WTC11 (cell line): ENCODE data around the gene GTSE1.

ENCODE experiments used
- CTCF ChIP-seq: fragments of 200-600 bp; IDR thresholded peaks from 2 replicates; pipeline ENCODE4 v1.8.0; 2022; ENCODE audit warnings: antibody characterized with exemption
- NR3C1 ChIP-seq: sonication (generic); formaldehyde crosslinking; conservative IDR thresholded peaks from 2 replicates; pipeline ENCODE4 v1.8.1; 2023; ENCODE audit warnings: low read depth, mild to moderate bottlenecking, missing genetic modification reagents
- PREB ChIP-seq: sonication (generic); formaldehyde crosslinking; IDR thresholded peaks from 2 replicates; pipeline ENCODE4 v1.8.1; 2022; ENCODE audit warnings: mild to moderate bottlenecking, missing genetic modification reagents, moderate library complexity, borderline replicate concordance
- ZNF263 ChIP-seq: sonication (generic); formaldehyde crosslinking; IDR thresholded peaks from 2 replicates; pipeline ENCODE4 v1.8.1; 2022; ENCODE audit warnings: low read depth, mild to moderate bottlenecking, moderate library complexity, missing genetic modification reagents
- ZNF281 ChIP-seq: sonication (generic); formaldehyde crosslinking; IDR thresholded peaks from 2 replicates; pipeline ENCODE4 v1.8.0; 2023; ENCODE audit warnings: mild to moderate bottlenecking, missing genetic modification reagents

GRCh38 chr22:46352276-46352675 lies 55.6 kb downstream of the GTSE1 start:
- TF ChIP-seq CTCF (no peak), NR3C1 (CRISPR knock-in tag) (no peak), ZNF281 (CRISPR knock-in tag) (no peak), ZNF263 (no peak), PREB (CRISPR knock-in tag) (no peak)
